HG03575 (cell line): Measurements from ENCODE around the gene METTL8.
A peak's percentile ranks its signal among the peaks of the same experiment; 100 is the strongest.
"Not testable (repeated sequence)": the region's sequence is repeated elsewhere in the genome, so short reads cannot be mapped to it uniquely, and the experiment has no call there.

Experiments
- ATAC-seq: cut with Tn5 transposase; IDR thresholded peaks from one replicate; pipeline ENCODE4 v1.9.1; 2021; ENCODE audit not compliant: unreplicated experiment, insufficient number of reproducible peaks, low FRiP score; ENCODE audit errors: extremely low read depth

The METTL8 gene

GRCh38 chr2:171360905-171361304 lies 72.9 kb downstream of the METTL8 start:
- no peak for ATAC-seq

GRCh38 chr2:171353746-171354145 lies 80.0 kb downstream of the METTL8 start:
- ATAC-seq = not testable (repeated sequence)

- no peak for ATAC-seq
Measured at GRCh38 chr2:171348056-171348455, 85.7 kb downstream of the METTL8 start.

- no peak for ATAC-seq
Measured at GRCh38 chr2:171347591-171348032, 86.2 kb downstream of the METTL8 start.

GRCh38 chr2:171346723-171347557 lies 86.8 kb downstream of the METTL8 start:
- no peak for ATAC-seq

- ATAC-seq = no peak
Measured at GRCh38 chr2:171345971-171346722, 87.6 kb downstream of the METTL8 start.

- ATAC-seq = no peak
Measured at GRCh38 chr2:171344182-171344581, 89.6 kb downstream of the METTL8 start.

- no peak for ATAC-seq
Measured at GRCh38 chr2:171342067-171342413, 91.8 kb downstream of the METTL8 start.

- ATAC-seq = no peak
Measured at GRCh38 chr2:171341394-171342066, 92.3 kb downstream of the METTL8 start.

GRCh38 chr2:171334946-171335345 lies 98.8 kb downstream of the METTL8 start:
- ATAC-seq = no peak

- no peak for ATAC-seq
Measured at GRCh38 chr2:171334171-171334570, 99.6 kb downstream of the METTL8 start.

GRCh38 chr2:171330155-171330956 lies 103.4 kb downstream of the METTL8 start:
- no peak for ATAC-seq

- ATAC-seq = no peak
Measured at GRCh38 chr2:171327043-171327496, 106.7 kb downstream of the METTL8 start.

- no peak for ATAC-seq
Measured at GRCh38 chr2:171325886-171326585, 107.8 kb downstream of the METTL8 start.

- ATAC-seq = no peak
Measured at GRCh38 chr2:171323971-171324528, 109.7 kb downstream of the METTL8 start.

GRCh38 chr2:171322928-171323327 lies 110.9 kb downstream of the METTL8 start:
- no peak for ATAC-seq

- ATAC-seq = no peak
Measured at GRCh38 chr2:171320731-171321130, 113.1 kb downstream of the METTL8 start.

GRCh38 chr2:171320208-171320621 lies 113.6 kb downstream of the METTL8 start:
- peak; percentile 18 for ATAC-seq
